ENCODE results near the gene COL11A2. TPM values are rescaled to one million over a fixed set of nuclear protein-coding genes. Genes with fewer than 3 reads are reported as not detected.

COL11A2 gene
- total and polyA plus RNA-seq, 8 donors = 0.15 to 3.1 (median 0.54) TPM

GRCh38 chr6:33124525-33124901, 67.8 kb downstream of the COL11A2 start:
- Histone ChIP-seq H3K9me3 (no peaks in the 10 kb centered on the region), H3K4me3 (no peak overlapping the region), H3K27me3 (no peaks in the 10 kb centered on the region), H3K4me1 (no peaks in the 10 kb centered on the region), H3K27ac (no peak overlapping the region), H3K36me3 (no peaks in the 10 kb centered on the region)
- DNase-seq = no peak
- 53 to 72% methylated on average over 4 of the region's 4 CpGs for WGBS, 2 donors
- no peak for FAIRE-seq
- ATAC-seq = no peak
- no peak for TF ChIP-seq CTCF (IDR thresholded peaks at IDR 0.05)
- intact Hi-C loops (cut with DNase I) = no loop called here

- FAIRE-seq = no peak
- no peak for ATAC-seq
These were observed 68.3 kb downstream of the COL11A2 start for GRCh38 chr6:33123732-33124524.

GRCh38 chr6:33123181-33123580, 69.1 kb downstream of the COL11A2 start:
- TF ChIP-seq CTCF (IDR thresholded peaks at IDR 0.05) = no peak
- Histone ChIP-seq H3K36me3 (no peaks in the 10 kb centered on the region), H3K4me1 (no peaks in the 10 kb centered on the region), H3K4me3 (no peak overlapping the region), H3K27me3 (no peaks in the 10 kb centered on the region), H3K27ac (no peak overlapping the region), H3K9me3 (no peaks in the 10 kb centered on the region)
- WGBS, 2 donors = 67 to 75% methylated on average over 6 of the region's 6 CpGs
- intact Hi-C loops (cut with DNase I) = no loop called here
- no peak for DNase-seq
- FAIRE-seq = no peak
- no peak for ATAC-seq

More at GRCh38 chr6:33123732-33124524, 68.3 kb downstream of the COL11A2 start:
- no peak for TF ChIP-seq CTCF (IDR thresholded peaks at IDR 0.05)
- Histone ChIP-seq H3K4me1 (no peaks in the 10 kb centered on the region), H3K4me3 (no peak overlapping the region), H3K36me3 (no peaks in the 10 kb centered on the region), H3K27ac (no peak overlapping the region), H3K9me3 (no peaks in the 10 kb centered on the region), H3K27me3 (no peaks in the 10 kb centered on the region)
- 69 to 85% methylated on average over 20 of the region's 20 CpGs for WGBS, 2 donors
- no peak for DNase-seq
- intact Hi-C loops (cut with DNase I) = no loop called here

GRCh38 chr6:33120001-33120400, 72.3 kb downstream of the COL11A2 start:
- Histone ChIP-seq H3K27ac (no peak overlapping the region), H3K36me3 (no peaks in the 10 kb centered on the region), H3K4me1 (no peaks in the 10 kb centered on the region), H3K27me3 (peaks cover 0 to 7% (median 0%) of the 10 kb centered on the region in 4 donors), H3K4me3 (no peak overlapping the region), H3K9me3 (no peaks in the 10 kb centered on the region)
- intact Hi-C loops (cut with DNase I) = no loop called here
- 35 to 49% methylated on average over 3 of the region's 3 CpGs for WGBS, 2 donors
- DNase-seq (no peak), ATAC-seq (no peak), FAIRE-seq (no peak)
- TF ChIP-seq CTCF (IDR thresholded peaks at IDR 0.05) = no peak

GRCh38 chr6:33118525-33119123, 73.6 kb downstream of the COL11A2 start:
- no peak for DNase-seq
- peak in 3 of 4 donors; percentile 68 to 81 (median 71) for ATAC-seq
- 0% methylated on average over 3 of the region's 3 CpGs for WGBS, 2 donors
- peak; percentile 96 for FAIRE-seq
- no peaks in the 10 kb centered on the region for H3K36me3 ChIP-seq
- no peaks in the 10 kb centered on the region for H3K9me3 ChIP-seq
- peak; percentile 73 to 90 (median 88) for TF ChIP-seq CTCF (IDR thresholded peaks at IDR 0.05)
- intact Hi-C loops (cut with DNase I) = no loop called here
- H3K27me3 ChIP-seq = peaks cover 0 to 7% (median 0%) of the 10 kb centered on the region in 4 donors
- H3K27ac ChIP-seq = no peak overlapping the region
- H3K4me1 ChIP-seq = no peaks in the 10 kb centered on the region
- H3K4me3 ChIP-seq = no peak overlapping the region
